Muscle of leg (tissue), 16 donors: ENCODE data around the gene RENBP. TPM values are rescaled to one million over a fixed set of nuclear protein-coding genes. Genes with fewer than 3 reads are reported as not detected.
A peak's percentile ranks its signal among the peaks of the same experiment; 100 is the strongest.

ENCODE experiments used
- DNase-seq: peaks from one replicate; pipeline ENCODE4 v3.0.0; 2013
- H3K27ac ChIP-seq: one replicate; pipeline ENCODE4 v1.5.1; 2013; ENCODE audit warnings: mild to moderate bottlenecking, low read length, control low read depth
- H3K27me3 ChIP-seq: one replicate; pipeline ENCODE4 v1.6.1; 2013; ENCODE audit warnings: low read length; ENCODE audit not compliant: control insufficient read depth, insufficient read depth
- H3K36me3 ChIP-seq: one replicate; pipeline ENCODE4 v1.6.1; 2013; ENCODE audit warnings: low read length; ENCODE audit not compliant: control insufficient read depth, insufficient read depth
- H3K4me1 ChIP-seq: one replicate; pipeline ENCODE4 v1.6.1; 2013; ENCODE audit warnings: low read length; ENCODE audit not compliant: control insufficient read depth, insufficient read depth
- H3K4me3 ChIP-seq: one replicate; pipeline ENCODE4 v1.5.1; 2013; ENCODE audit warnings: low read length, control low read depth
- H3K9me3 ChIP-seq: replicated peaks from 2 replicates; pipeline ENCODE4 v1.6.1; 2013; ENCODE audit warnings: low read depth, low read length; ENCODE audit not compliant: control insufficient read depth
- WGBS: methylation state at CpG from one replicate; pipeline ENCODE4 v1.1.5; 2013; ENCODE audit warnings: missing lambda C conversion rate; ENCODE audit not compliant: insufficient coverage; 5-methylcytosine and 5-hydroxymethylcytosine counted together
- long read RNA-seq, 11 donors: transcript quantifications; one replicate each; lab custom pipeline, GENCODE V29; 2026
- polyA plus RNA-seq, 8 donors: library from polyadenylated mRNA; unstranded; fragments of 120-200 nt; gene quantifications; one replicate each; pipeline versions ENCODE4 v1.2.1 to v1.2.3, GENCODE V29; 2013; ENCODE audit warnings: inconsistent platforms in 1 of 8, low replicate concordance in 1 of 8; ENCODE audit not compliant: insufficient read length in 8 of 8, insufficient read depth in 1 of 8
- total RNA-seq: library from RNA; stranded (reverse); fragments of 120-200 nt; gene quantifications from one replicate; pipeline ENCODE4 v1.2.4, GENCODE V29; 2013

Gene RENBP
- 3.1 TPM for total RNA-seq
- 1 to 10 TPM; 3.2 to 7.2 (median 4.4) TPM for polyA plus RNA-seq
- long read RNA-seq, donor 1: 0 reads
- long read RNA-seq, donor 2: 0 reads
- long read RNA-seq, donor 3, partial matches to known transcripts: 0 of 1 reads
- long read RNA-seq, donor 3, other reads (novel, unspliced or antisense): 0 of 1 reads
- long read RNA-seq, donor 4, partial matches to known transcripts: 0 of 1 reads
- long read RNA-seq, donor 4, other reads (novel, unspliced or antisense): 0 of 1 reads
- long read RNA-seq, donor 5: 0 reads
- long read RNA-seq, donor 6, partial matches to known transcripts: 0 of 4 reads
- long read RNA-seq, donor 6, other reads (novel, unspliced or antisense): 0 of 4 reads
- long read RNA-seq, donor 7: 0 reads
- long read RNA-seq, donor 8, partial matches to known transcripts: 0 of 2 reads
- long read RNA-seq, donor 8, other reads (novel, unspliced or antisense): 0 of 2 reads
- long read RNA-seq, donor 9: 0 reads
- long read RNA-seq, donor 10, partial matches to known transcripts: 0 of 1 reads
- long read RNA-seq, donor 10, other reads (novel, unspliced or antisense): 0 of 1 reads
- long read RNA-seq, donor 11, partial matches to known transcripts: 0 of 1 reads
- long read RNA-seq, donor 11, other reads (novel, unspliced or antisense): 0 of 1 reads

GRCh38 chrX:153944140-153944799 is at the start of gene RENBP:
RENBP (minus strand) TSS chrX:153944643; CDS start chrX:153944610, 33 bp downstream.
- Histone ChIP-seq H3K27ac (no peak within 1 kb of the TSS), H3K4me1 (peaks cover 14% of the 10 kb centered on the region), H3K4me3 (peak within 1 kb of the TSS; percentile 12), H3K27me3 (peaks cover 36% of the 10 kb centered on the region), H3K9me3 (no peaks in the 10 kb centered on the region), H3K36me3 (peaks cover 17% of the 10 kb centered on the region)
- WGBS: 46% methylated on average over 22 of the region's 31 CpGs
- DNase-seq: no peak

DNA sequence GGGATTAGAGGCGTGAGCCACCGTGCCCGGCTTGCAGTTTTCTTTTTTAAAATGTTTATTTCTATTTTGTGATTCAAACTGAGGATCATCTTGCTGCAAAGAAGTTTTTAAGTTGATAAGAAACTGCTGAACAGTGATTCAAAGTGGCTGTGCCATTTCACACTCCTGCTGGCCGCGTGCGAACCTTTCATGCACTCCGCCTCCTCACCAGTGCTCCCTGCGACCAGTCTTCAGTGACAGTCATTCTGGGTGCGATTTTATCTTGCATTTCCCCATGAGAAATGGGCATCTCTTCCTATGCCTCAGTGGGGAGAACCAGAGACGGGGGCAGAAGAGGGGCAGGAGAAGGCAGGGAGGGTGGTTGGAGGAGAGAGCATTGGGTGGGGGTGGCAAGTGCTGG is 49.5 kb upstream of the RENBP start:
- Histone ChIP-seq H3K27ac (no peak overlapping the region), H3K4me1 (no peaks in the 10 kb centered on the region), H3K4me3 (no peak overlapping the region), H3K9me3 (no peaks in the 10 kb centered on the region), H3K27me3 (peaks cover 48% of the 10 kb centered on the region), H3K36me3 (no peaks in the 10 kb centered on the region)
- WGBS: 82% methylated on average over 8 of the region's 10 CpGs
- no peak for DNase-seq

GRCh38 chrX:153993079-153993478 is 48.6 kb upstream of the RENBP start:
- Histone ChIP-seq H3K9me3 (no peaks in the 10 kb centered on the region), H3K27ac (no peak overlapping the region), H3K4me3 (no peak overlapping the region), H3K4me1 (no peaks in the 10 kb centered on the region), H3K27me3 (peaks cover 49% of the 10 kb centered on the region), H3K36me3 (no peaks in the 10 kb centered on the region)
- 65% methylated on average over 10 of the region's 12 CpGs for WGBS
- no peak for DNase-seq

- H3K36me3 ChIP-seq: no peaks in the 10 kb centered on the region
- H3K4me1 ChIP-seq: no peaks in the 10 kb centered on the region
- no peak overlapping the region for H3K27ac ChIP-seq
- WGBS: 78% methylated on average over 6 of the region's 8 CpGs
- no peak overlapping the region for H3K4me3 ChIP-seq
- H3K27me3 ChIP-seq: peaks cover 46% of the 10 kb centered on the region
- no peak for DNase-seq
- H3K9me3 ChIP-seq: no peaks in the 10 kb centered on the region
These were observed 47.7 kb upstream of the RENBP start for GRCh38 chrX:153992180-153992579.

DNA sequence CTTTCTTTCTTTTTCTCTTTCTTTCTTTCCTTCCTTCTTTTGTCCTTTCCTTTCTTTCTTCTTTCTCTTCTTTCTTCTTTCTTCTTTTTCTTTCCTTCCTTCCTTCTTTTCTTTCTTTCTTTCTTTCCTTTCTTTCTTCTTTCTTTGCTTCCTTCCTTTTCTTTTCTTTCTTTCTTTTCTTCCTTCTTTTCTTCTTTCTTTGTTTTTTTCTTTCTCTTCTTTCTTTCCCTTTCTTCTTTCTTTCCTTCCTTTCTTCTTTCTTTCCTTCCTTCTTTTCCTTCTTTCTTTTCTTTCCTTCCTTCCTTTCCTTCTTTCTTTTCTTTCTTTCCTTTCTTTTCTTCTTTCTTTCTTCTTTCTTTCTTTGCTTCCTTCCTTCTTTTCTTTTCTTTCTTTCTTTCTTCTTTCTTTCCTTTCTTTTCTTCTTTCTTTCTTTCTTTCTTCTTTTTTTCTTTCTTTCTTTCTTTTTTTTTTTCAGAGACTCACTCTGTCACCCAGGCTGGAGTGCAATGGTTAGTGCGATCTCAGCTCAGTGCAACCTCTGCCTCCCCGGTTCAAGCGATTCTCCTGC is 46.7 kb upstream of the RENBP start:
- no peak overlapping the region for H3K27ac ChIP-seq
- no peak overlapping the region for H3K4me3 ChIP-seq
- WGBS: no CpG with 5 or more reads among the region's 3 CpGs
- H3K9me3 ChIP-seq: no peaks in the 10 kb centered on the region
- DNase-seq: no peak
- H3K36me3 ChIP-seq: no peaks in the 10 kb centered on the region
- H3K4me1 ChIP-seq: no peaks in the 10 kb centered on the region
- H3K27me3 ChIP-seq: peaks cover 52% of the 10 kb centered on the region

DNA sequence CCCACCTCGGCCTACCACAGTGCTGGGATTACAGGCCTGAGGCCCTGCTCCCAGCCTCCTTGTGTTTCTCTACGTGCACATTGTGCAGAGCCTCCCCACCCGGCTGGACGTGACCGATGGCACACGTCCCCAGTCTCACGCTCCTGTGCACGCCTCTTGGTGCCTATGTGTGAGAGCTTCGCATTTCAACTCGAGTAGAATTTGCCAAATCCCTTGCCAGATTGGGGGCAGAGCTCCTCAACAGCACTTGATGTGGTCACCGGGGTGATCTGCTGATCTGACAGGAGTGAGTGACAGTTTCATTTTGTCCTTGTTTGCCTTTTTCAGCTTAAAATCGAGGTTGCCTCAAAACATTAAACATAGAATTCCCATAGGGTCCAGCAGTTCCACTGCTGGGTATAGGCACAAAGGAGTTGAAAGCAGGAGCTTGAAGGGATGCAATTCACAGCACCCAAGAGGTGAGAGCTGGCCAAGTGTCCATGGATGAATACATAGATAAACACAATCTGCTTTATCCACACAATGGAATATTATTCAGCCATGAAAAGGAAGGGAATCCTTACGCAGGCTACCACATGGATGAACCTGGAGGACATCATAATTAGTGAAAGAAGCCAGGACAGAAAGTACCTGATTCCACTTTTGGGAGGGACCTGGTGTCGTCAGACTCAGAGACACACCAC is 45.7 kb upstream of the RENBP start:
- no peaks in the 10 kb centered on the region for H3K9me3 ChIP-seq
- 85% methylated on average over 10 of the region's 14 CpGs for WGBS
- DNase-seq: no peak
- peaks cover 52% of the 10 kb centered on the region for H3K27me3 ChIP-seq
- peaks cover 5% of the 10 kb centered on the region for H3K4me1 ChIP-seq
- H3K36me3 ChIP-seq: no peaks in the 10 kb centered on the region
- no peak overlapping the region for H3K4me3 ChIP-seq
- no peak overlapping the region for H3K27ac ChIP-seq

DNA sequence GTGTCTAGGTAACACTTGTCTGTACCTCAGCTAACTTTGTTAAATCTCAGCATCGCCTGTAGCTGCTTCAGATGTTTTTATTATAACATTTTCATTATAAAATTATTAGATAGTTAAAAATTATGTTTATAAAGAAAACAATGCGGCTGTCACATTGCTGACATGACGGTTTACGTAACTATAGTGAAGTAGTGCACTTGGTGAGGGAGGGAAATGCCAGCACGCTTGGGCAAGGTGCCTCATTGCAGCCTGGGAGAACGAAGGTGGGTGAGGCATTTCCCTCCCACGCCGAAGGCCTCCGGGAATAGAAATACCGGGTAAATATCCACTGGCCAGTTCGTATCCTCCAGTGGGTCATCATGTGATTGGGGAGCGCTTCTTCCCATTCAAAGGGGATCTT is 44.0 kb upstream of the RENBP start:
- no peaks in the 10 kb centered on the region for H3K9me3 ChIP-seq
- WGBS: 86% methylated on average over 6 of the region's 12 CpGs
- H3K4me3 ChIP-seq: no peak overlapping the region
- no peaks in the 10 kb centered on the region for H3K36me3 ChIP-seq
- H3K27me3 ChIP-seq: peaks cover 57% of the 10 kb centered on the region
- no peak overlapping the region for H3K27ac ChIP-seq
- peaks cover 6% of the 10 kb centered on the region for H3K4me1 ChIP-seq
- no peak for DNase-seq

DNA sequence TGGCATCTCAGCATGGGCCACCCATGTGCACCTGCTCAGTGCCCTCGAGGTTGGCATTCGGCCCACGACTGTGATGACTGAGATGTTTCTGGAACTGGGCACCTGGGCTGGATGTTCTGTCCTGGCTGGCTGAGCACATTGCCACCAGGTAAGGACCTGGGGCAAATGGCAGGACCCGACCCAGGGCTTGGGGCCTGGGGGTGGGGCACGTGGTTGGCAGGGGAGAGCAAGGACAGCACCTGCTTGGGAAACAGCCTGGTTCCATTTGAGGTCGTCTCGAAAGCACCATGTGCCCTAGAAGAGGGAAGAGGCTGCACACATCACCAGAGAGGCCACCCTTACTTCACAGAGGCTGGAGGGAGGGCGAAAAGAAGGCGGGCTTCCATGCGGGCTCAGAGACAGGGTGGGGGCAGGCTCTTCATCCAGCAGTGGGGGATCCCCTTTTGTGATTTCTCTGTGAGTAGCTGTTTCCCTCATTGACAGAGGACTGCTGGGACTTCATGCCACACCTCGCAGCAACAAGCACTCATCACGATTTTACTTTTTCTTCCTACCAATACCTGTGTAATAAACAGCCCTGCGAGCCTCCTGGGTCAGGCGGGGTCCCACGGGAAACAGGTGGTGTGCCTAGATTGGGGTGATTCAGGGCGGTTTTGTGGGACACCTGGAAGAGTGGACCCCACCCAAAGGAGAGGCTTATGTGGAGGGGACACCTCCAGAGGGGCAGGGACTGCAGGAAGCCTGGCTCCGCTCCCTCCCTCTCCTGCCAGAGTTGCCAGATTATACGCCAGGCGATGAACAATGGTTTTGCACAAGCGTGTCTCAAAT is 40.1 kb upstream of the RENBP start:
- DNase-seq: no peak
- Histone ChIP-seq H3K27ac (no peak overlapping the region), H3K36me3 (no peaks in the 10 kb centered on the region), H3K9me3 (no peaks in the 10 kb centered on the region), H3K27me3 (peaks cover 65% of the 10 kb centered on the region), H3K4me1 (peaks cover 6% of the 10 kb centered on the region), H3K4me3 (no peak overlapping the region)
- WGBS: 81% methylated on average over 6 of the region's 20 CpGs

DNA sequence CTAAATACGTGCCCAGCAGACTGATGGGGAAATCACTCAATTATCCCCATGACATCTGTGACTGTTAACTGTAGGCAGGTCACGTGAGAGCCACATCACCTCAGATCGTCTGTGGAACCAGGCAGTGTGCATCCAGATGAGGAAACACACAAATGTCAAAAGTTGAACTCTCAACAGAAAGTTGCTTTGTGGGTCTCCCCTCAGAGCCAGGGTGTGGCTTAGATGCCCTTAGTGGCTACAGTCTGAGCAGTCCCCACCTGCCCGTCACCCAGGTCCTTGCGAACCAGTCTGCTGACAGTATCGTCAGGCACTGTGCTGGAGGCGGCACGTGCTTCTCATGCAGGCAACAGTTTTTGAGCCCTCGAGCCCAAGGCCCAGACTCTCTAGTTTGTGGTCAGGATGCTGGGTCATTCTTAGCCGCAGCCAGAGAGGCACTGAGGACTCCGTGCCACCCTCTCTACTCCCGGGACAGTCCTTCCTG is 38.9 kb upstream of the RENBP start:
- Histone ChIP-seq H3K27me3 (peaks cover 62% of the 10 kb centered on the region), H3K27ac (no peak overlapping the region), H3K4me3 (no peak overlapping the region), H3K4me1 (peaks cover 6% of the 10 kb centered on the region), H3K36me3 (no peaks in the 10 kb centered on the region), H3K9me3 (no peaks in the 10 kb centered on the region)
- DNase-seq: no peak
- WGBS: 87% methylated on average over 8 of the region's 12 CpGs
